Brain pericyte (primary cell): ENCODE data around the gene MAP1A.
"Not testable (repeated sequence)": the region's sequence is repeated elsewhere in the genome, so short reads cannot be mapped to it uniquely, and the experiment has no call there.

ENCODE experiments used
- DNase-seq: peaks from one replicate; pipeline ENCODE4 v3.0.0-alpha.2; 2012; ENCODE audit warnings: low read depth, low spot score

Gene MAP1A

GRCh38 chr15:43529587-43530345 is 12.4 kb downstream of the MAP1A start:
- DNase-seq: no peak

- no peak for DNase-seq
Measured at GRCh38 chr15:43531018-43531670, 13.7 kb downstream of the MAP1A start.

DNA sequence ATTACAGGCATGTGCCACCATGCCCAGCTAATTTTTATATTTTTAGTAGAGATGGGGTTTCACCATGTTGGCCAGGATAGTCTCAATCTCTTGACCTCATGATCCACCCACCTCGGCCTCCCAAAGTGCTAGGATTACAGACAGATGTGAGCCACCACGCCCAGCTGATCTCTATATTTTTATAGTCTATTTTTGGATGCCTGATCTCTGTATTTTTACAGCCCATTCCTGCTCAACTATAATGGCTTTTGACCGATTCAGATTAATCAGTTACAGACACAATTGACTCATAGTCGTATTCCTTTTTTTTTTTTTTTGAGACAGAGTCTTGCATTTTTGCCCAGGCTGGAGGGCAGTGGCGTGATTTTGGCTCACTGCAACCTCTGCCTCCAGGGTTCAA is 15.4 kb downstream of the MAP1A start:
- not testable (repeated sequence) for DNase-seq

DNA sequence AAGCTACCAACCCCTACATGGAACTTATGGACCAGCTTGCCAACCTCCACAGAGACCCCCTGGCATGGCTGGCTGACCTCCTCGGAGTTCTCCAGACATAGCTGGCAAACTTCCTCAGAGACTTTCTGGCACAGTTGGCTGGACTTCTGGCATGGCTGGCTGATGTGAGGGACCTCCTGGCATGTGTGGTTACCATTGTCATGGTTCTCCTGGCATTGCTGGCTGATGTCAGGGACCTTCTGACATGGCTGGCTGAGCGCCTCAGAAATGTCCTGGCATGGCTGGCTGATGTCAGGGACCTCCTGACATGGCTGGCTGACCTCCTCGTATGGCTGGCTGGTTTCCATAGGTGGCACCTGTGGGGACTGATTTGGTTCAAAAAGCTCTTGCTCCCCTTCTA is 17.5 kb downstream of the MAP1A start:
- no peak for DNase-seq

DNA sequence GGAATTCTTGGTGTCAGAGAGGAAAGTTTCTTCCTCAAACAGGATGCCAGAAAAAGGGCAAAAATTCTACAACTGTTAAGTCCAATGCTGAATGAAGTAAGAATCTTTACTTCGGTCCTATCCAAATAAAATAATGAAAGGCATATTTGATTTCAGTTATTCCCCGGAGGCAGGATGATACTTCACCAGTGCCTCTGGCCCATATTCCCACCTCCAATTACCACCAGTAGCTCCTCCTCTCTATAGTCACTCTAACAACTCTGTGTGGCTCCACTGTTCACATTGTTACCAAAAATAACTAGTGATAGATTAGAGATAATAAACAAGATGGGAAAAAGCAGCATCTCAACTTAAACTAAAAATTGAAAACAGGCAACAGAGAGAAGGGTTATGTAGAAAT is 20.7 kb downstream of the MAP1A start:
- DNase-seq: no peak

DNA sequence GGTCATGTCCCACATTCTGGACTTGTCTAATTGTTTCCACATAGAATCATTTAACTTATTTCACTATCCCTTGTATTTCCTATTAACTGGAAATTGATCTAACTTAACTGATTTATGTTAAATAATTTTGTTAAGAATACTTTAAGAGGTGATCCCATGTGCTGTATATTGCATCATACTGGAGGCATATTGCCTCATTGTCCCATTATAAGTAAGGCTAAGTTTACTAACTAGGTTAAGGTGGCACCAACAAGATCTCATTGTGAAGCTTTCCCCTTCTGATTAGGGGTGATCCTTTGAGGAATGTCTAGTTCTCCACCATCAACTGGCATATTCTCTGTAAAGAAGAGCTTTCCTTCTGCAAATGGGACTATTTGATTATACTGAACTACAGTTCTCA is 24.4 kb downstream of the MAP1A start:
- DNase-seq: no peak

GRCh38 chr15:43544266-43544665 is 26.9 kb downstream of the MAP1A start:
- no peak for DNase-seq

GRCh38 chr15:43545426-43545825 is 28.0 kb downstream of the MAP1A start:
- no peak for DNase-seq

DNA sequence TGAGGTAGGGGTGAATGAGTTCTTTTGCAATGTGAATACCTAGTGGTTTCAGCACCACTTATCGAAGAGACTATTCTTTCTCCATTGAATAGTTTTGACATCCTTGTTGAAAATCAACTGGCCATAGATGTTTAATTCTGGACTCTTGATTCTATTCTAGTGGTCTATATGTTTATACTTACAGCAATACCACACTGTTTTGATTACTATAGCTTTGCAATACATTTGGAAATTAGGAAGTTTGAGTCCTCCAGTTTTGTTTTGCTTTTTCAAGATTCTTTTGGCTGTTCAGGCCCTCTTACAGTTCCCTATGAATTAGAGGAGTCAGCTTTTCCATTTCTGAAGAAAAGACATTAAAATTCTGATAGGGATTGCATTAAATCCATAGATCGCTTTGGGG is 30.1 kb downstream of the MAP1A start:
- DNase-seq: no peak

DNA sequence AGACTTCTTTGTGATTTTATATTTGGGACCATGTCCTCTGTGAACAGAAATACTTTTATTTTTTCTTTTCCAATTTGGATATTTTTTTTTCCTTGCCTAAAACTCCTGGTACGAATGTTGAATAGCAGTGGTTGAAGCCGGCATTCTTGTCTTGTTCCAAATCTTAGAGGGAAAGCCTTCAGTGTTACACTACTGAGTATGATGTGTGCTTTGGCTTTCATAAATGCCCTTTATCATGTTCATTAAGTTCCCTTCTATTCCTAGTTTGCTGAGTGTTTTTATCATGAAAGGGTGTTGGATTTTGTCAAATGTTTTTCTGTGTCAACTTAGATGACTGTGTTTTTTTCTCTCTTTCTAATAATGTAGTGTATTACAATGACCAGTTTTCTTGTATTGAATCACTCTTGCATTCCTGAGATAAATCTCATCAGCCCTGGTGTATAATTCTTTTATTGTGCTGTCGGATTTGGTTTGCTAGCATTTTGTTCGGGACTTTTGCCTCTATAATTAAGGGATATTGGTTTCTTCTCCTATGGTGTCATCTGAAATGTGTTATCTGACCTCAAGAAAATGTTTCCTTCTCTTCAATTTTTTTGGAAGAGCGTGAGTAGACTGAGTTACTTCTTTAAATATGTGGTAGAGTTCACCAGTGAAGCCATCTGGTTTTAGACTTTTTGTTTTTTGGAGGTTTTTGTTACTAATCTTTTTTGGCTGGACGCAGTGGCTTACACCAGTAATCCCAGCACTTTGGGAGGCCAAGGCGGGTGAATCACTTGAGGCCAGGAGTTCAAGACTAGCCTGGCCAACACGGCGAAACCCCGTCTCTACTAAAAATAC is 33.3 kb downstream of the MAP1A start:
- DNase-seq: no peak

GRCh38 chr15:43552256-43552655 is 34.8 kb downstream of the MAP1A start:
- no peak for DNase-seq

GRCh38 chr15:43552986-43553385 is 35.6 kb downstream of the MAP1A start:
- DNase-seq: no peak

- DNase-seq: not testable (repeated sequence)
Measured at GRCh38 chr15:43562753-43563152, 45.3 kb downstream of the MAP1A start.

DNA sequence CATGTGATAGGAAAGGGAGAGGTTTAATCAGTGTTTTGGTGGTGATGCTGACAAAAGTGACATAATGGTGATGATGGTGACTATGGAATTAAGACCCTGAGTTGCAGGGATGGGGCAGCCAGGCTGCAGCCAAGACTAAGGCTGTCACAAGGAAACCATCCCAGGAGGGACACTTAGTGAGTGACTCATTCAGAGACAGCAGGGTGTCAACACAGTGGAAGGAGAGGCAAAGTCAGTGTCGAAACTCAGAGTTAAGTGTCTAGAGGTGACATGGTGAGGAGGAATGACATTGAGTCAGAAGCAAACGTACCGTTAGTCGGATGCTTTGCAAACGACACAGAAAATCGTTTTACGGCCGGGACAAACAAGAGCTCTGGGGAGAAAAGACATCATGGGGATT is 46.4 kb downstream of the MAP1A start:
- not testable (repeated sequence) for DNase-seq

- DNase-seq: not testable (repeated sequence)
Measured at GRCh38 chr15:43566615-43567014, 49.2 kb downstream of the MAP1A start.

- not testable (repeated sequence) for DNase-seq
Measured at GRCh38 chr15:43574607-43575006, 57.2 kb downstream of the MAP1A start.
